ENCODE results near the gene DPP4.

The DPP4 gene

DNA sequence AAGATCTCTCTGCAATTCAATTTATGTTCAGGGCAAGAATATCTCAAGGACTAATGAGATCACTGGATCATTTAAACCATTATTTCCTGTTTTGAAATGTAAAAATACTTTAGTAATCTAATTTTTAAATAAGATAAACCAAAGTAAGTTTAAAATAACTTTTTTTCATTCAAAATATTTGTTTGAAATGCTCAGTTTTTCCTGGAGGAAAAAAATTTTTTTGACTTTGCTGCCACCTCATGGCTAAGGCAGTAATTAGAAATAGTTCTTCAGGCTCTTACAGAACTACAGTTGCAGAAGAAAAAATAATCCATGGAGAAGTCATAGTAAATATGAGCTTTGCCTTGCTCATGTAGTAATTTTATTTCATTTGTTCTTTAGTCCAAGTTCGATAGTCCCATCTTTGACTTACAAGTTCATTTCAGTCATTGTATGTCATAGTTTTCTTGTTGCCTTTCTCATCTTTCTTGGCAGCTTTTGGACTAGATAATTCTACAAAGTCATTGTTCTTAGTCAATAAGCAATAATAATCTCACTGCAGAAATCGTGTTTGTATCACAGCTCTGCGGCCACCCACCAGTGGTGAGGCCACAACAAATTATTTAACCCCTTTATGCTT, 127.4 kb downstream of the DPP4 start:
- peak; percentile 34 for DNase-seq

DNA sequence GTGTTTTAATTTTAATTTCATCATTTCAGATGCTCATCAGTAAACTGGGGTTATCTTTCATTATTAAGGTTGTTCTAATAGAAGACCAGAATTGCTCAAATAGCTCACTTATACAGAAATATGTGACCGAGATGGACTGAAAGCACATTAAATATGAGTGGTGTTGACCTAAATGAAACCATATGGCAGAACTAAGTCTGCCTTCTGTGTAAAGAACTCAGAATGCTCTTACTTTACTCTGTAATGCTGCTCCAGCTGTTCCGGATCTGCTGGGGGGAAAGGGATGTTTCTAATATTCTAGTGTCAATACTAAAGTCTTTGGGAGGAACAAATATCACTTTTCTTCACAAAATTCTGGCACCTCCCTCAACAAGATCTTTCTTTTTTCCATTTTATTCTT, 131.0 kb downstream of the DPP4 start:
- no peak for DNase-seq

All from COR-L47 (cell line).